ENCODE measurements around the gene RAB27B.

Gene RAB27B

GRCh38 chr18:54822872-54823845, 5.1 kb upstream of the RAB27B start:
- Histone ChIP-seq H2AFZ (ENCODE audit: low read depth) (no peak overlapping the region), H3K27ac (no peak overlapping the region)
- TF ChIP-seq CTCF (conservative IDR thresholded peaks at IDR 0.05; ENCODE audit: low read depth, low read length), result no peak

GRCh38 chr18:54824761-54825160, 3.5 kb upstream of the RAB27B start:
- no peak for TF ChIP-seq CTCF (conservative IDR thresholded peaks at IDR 0.05; ENCODE audit: low read depth, low read length)
- Histone ChIP-seq H2AFZ (ENCODE audit: low read depth) (no peak overlapping the region), H3K27ac (no peak overlapping the region), H3K79me2 (ENCODE audit: insufficient read depth, low read depth) (no peaks in the 10 kb centered on the region), H3K9ac (no peak overlapping the region), H4K20me1 (ENCODE audit: insufficient read depth) (no peaks in the 10 kb centered on the region), H3K4me1 (ENCODE audit: low read depth, poor library complexity, severe bottlenecking) (no peaks in the 10 kb centered on the region), H3K36me3 (ENCODE audit: insufficient read depth) (no peaks in the 10 kb centered on the region), H3K27me3 (ENCODE audit: insufficient read depth, low read depth) (no peaks in the 10 kb centered on the region), H3K4me2 (no peak overlapping the region), H3K4me3 (IDR thresholded peaks at IDR 0.05; ENCODE audit: insufficient read depth, low read depth, low read length) (no peak overlapping the region)

More at GRCh38 chr18:54822872-54823845, 5.1 kb upstream of the RAB27B start:
- Histone ChIP-seq H3K4me2 (no peak overlapping the region), H3K4me3 (IDR thresholded peaks at IDR 0.05; ENCODE audit: insufficient read depth, low read depth, low read length) (no peak overlapping the region), H3K36me3 (ENCODE audit: insufficient read depth) (no peaks in the 10 kb centered on the region), H3K79me2 (ENCODE audit: insufficient read depth, low read depth) (no peaks in the 10 kb centered on the region), H3K27me3 (ENCODE audit: insufficient read depth, low read depth) (no peaks in the 10 kb centered on the region), H3K9ac (no peak overlapping the region), H4K20me1 (ENCODE audit: insufficient read depth) (no peaks in the 10 kb centered on the region), H3K4me1 (ENCODE audit: low read depth, poor library complexity, severe bottlenecking) (no peaks in the 10 kb centered on the region)

- Histone ChIP-seq H3K27me3 (ENCODE audit: insufficient read depth, low read depth) (no peaks in the 10 kb centered on the region), H3K27ac (no peak overlapping the region), H3K79me2 (ENCODE audit: insufficient read depth, low read depth) (no peaks in the 10 kb centered on the region), H3K4me3 (IDR thresholded peaks at IDR 0.05; ENCODE audit: insufficient read depth, low read depth, low read length) (no peak overlapping the region), H3K9ac (no peak overlapping the region), H3K4me2 (no peak overlapping the region), H3K36me3 (ENCODE audit: insufficient read depth) (no peaks in the 10 kb centered on the region), H2AFZ (ENCODE audit: low read depth) (no peak overlapping the region), H4K20me1 (ENCODE audit: insufficient read depth) (no peaks in the 10 kb centered on the region), H3K4me1 (ENCODE audit: low read depth, poor library complexity, severe bottlenecking) (no peaks in the 10 kb centered on the region)
- TF ChIP-seq CTCF (conservative IDR thresholded peaks at IDR 0.05; ENCODE audit: low read depth, low read length), result no peak
Measured at GRCh38 chr18:54825601-54826344, 2.5 kb upstream of the RAB27B start.

- Histone ChIP-seq H3K27ac (no peak overlapping the region), H3K4me2 (no peak overlapping the region), H3K79me2 (ENCODE audit: insufficient read depth, low read depth) (no peaks in the 10 kb centered on the region), H3K27me3 (ENCODE audit: insufficient read depth, low read depth) (no peaks in the 10 kb centered on the region), H3K4me1 (ENCODE audit: low read depth, poor library complexity, severe bottlenecking) (no peaks in the 10 kb centered on the region), H3K9ac (no peak overlapping the region), H2AFZ (ENCODE audit: low read depth) (no peak overlapping the region), H3K4me3 (IDR thresholded peaks at IDR 0.05; ENCODE audit: insufficient read depth, low read depth, low read length) (no peak overlapping the region), H3K36me3 (ENCODE audit: insufficient read depth) (no peaks in the 10 kb centered on the region), H4K20me1 (ENCODE audit: insufficient read depth) (no peaks in the 10 kb centered on the region)
- no peak for TF ChIP-seq CTCF (conservative IDR thresholded peaks at IDR 0.05; ENCODE audit: low read depth, low read length)
Measured at GRCh38 chr18:54828986-54829385, 709 bp downstream of the RAB27B start.

All from KMS-11 (cell line).